HG03558 (cell line): ENCODE measurements around the gene TBX21.
"Not testable (repeated sequence)": the region's sequence is repeated elsewhere in the genome, so short reads cannot be mapped to it uniquely, and the experiment has no call there.

Source experiments
- ATAC-seq: cut with Tn5 transposase; IDR thresholded peaks from one replicate; pipeline ENCODE4 v1.9.1; 2021; ENCODE audit warnings: moderate number of reproducible peaks; ENCODE audit not compliant: unreplicated experiment; ENCODE audit errors: extremely low read depth

Gene TBX21

GRCh38 chr17:47727704-47728036 lies 5.4 kb upstream of the TBX21 start:
- no peak for ATAC-seq

GRCh38 chr17:47728214-47728877 lies 4.7 kb upstream of the TBX21 start:
- ATAC-seq: no peak

DNA sequence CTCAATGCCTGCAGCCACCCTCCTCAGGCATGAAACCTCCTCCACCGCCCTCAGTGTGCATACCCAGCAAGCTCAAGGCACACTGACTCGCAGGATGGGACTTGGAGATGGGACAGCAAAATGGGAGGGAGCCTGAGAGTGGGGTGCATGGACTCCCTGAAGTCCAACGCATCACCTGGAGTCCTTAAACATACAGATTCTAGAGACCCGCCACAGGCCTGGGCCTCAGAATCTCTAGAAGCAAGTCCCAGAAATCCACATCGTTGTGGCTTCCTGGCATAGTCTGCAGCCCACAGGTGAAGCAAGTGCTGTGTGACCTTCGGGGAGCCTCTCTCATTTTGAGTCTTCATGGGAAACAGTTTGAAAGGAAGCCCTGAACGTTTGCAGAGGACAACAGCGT lies 3.6 kb upstream of the TBX21 start:
- no peak for ATAC-seq

- ATAC-seq: no peak
Measured at GRCh38 chr17:47730681-47731080, 2.4 kb upstream of the TBX21 start.

- no peak for ATAC-seq
Measured at GRCh38 chr17:47731396-47731795, 1.6 kb upstream of the TBX21 start.

DNA sequence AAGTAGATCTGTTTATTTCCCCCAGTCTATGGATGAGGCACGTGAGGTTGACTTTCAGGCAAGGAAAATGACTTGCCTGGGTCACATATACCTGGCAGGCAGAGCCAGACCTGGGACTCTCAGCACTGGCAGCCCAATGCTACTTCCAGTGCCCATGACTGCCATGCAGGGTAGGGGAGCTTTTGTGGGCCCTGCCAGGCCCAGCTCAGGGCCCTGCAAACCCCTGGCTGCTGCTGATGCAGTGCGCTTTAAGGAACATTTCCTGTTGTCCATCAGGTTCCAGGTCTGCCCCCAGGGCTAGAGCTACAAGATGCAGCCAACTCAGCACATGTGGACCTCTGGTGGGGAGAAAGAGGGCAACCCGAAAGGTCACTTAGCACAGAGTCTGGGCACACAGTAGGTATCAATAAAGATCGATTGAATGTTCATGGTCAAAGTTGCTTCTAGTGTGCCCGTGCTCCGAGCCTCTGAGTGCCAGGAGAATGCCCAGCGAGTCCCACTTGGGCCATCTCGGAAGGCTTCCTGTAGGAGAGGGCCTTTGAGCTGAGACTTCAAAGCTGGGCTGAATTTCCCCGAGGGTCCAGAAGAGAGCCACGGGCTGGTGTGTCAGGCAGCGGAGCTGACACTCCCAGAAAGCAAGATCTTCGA lies 513 bp upstream of the TBX21 start:
- no peak for ATAC-seq

DNA sequence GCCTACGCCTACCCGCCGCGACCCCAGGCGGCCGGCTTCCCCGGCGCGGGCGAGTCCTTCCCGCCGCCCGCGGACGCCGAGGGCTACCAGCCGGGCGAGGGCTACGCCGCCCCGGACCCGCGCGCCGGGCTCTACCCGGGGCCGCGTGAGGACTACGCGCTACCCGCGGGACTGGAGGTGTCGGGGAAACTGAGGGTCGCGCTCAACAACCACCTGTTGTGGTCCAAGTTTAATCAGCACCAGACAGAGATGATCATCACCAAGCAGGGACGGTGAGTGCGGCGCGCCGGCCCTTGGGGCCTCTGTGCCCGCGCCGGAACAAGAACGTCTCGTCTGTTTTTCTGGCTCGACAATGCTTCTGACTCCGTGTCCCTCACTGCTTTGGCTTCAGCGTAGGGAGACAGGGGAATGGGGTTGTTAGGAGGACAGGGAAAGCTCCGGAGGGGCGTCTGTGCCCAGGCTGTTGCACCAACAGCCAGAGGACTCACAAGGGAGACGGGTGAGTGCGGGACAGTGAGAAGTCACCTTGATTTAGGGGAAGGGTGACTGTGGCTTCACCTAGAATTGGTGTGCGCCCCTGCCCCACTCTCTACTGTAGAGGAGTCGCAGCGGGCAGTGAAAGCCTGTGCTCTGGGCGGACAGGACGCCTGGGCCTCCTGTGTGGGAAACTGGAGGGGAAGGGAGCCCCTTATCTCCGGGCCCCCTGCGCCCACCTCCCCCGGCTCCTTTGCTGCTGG lies 806 bp downstream of the TBX21 start:
- no peak for ATAC-seq

- no peak for ATAC-seq
Measured at GRCh38 chr17:47735139-47735464, 2.1 kb downstream of the TBX21 start.

DNA sequence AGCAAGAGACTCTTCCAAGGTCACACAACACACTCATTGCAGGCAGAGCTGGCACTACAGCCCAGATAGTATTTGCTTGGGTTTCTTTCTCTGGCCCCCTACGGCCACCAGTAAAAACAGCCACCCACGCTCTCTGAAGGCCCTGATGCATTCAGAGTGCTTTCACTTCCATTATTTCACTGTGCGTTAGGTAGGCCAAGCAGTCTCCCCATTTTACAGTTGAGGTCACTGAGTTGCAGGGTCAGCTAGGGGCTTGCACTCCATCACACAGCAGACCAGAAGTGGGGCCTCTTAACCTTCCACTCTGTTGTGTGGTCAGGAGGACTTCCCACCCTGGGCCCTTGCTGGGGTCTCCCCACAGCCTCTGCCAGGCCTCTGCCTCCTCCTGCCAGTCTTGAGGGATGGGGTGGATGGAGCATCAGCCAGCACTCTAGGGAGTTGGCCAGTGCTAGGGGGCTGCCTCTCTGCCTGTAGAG lies 2.5 kb downstream of the TBX21 start:
- peak; percentile 39 for ATAC-seq

DNA sequence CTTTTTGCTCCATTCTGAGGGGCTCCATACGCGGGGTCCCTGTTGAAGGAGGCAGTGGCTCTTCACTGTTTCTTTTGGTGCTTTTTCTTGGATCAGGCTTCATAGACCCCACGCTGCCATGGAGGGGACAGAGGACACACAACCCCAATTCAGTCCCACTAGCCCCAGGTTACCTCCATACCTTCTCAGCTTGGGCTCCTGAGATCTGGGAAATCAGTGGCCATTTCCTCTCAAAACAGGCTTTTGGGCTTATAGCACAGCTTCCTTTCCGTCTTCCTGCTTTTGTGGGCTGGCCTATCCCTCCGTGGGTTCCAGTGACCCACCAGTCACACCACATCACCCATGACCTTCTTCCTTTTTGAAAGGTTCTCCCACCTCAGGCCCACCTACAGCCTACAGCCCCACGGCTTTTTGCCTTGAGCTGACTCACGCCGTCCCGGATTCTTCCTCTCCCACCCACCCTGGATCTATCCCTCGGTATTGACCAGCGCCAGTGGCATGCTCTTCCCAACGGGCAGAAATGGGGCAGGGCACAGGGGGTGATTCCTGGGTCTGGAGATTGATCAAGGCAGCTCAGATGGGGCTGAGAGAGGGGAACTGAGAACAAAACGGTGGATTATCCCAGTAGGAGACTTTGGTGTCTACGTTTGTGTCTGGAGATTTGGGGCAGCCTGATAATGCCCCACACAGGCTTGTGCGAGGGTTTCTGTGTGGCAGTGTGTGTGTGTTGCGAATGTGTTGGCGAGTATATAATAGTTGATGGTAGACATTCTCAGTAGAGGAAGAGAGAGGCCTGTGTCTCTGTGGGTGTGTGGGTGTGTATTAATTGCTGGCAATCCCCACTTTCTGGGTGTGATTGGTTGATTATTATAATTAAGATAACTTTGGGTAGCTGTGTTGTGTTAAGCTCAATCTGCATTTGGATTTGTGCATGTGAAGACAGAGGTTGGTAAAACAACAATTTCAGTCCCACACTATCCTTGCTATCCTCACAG lies 3.8 kb downstream of the TBX21 start:
- ATAC-seq: no peak

DNA sequence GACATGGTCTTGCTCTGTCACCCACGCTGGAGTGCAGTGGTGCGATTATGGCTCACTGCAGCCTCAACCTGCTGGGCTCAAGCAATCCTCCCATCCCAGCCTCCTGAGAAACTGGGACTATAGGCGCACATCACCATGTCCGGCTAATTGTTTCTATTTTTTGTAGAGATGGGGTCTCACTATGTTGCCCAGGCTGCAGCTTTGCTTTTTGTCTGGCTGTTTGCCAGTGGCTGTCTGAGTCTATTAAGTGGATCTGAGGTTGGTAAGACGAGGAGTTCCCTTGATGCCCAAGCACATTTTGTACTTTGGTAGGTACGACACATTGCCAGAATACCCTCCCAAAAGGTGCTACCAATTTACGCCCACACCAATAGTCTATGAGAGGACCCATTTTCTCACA lies 5.1 kb downstream of the TBX21 start:
- ATAC-seq: no peak

- ATAC-seq: no peak
Measured at GRCh38 chr17:47739150-47739549, 6.1 kb downstream of the TBX21 start.

- ATAC-seq: not testable (repeated sequence)
Measured at GRCh38 chr17:47739945-47740344, 6.9 kb downstream of the TBX21 start.

DNA sequence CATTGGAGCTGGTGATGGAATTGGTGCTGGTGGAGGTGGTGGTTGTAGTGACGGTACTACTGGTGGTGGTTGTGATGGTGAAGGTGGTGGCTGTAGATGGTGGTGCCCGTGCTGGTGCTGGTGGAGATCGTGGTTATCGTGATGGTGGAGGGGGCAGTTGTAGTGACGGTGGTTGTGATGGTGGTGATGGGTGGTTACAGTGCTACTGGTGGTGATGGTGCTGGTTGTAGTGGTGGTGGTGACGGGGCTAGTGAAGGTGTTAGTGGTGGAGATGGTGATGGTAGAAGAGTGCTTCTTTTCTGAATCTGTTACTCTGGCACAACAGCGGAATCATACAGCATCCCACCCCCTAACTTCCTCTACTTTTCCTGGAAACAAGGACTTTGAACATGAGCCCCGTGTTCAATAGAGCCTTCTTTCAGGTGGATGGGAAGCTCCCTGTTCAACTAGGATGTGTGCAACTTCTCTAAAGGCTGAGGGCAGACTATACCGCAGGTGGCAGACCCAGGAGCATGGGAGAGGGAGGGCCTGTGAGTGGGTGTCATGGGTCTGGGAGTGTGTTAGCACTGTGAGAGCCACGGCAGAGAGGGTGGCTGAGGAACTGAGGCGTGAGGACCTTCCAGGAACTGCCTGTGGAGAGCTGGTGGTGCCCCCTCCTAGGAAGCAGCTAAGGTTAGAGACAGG lies 8.2 kb downstream of the TBX21 start:
- no peak for ATAC-seq

DNA sequence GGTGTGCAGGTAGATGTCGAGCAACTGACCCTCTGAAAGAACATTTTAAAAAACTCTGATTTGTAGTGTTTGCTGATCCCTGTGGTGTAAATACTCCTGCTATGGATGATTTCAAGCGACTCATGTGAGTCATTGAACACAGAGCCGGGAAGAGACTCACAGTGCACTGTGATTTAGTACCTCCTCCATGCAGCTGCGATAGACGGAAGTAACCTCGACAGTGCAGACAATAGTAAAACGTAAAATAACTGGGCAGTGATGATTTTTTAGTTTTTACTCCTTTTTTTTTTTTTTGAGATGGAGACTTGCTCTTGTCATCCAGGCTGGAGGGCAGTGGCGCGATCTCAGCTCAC lies 8.7 kb downstream of the TBX21 start:
- no peak for ATAC-seq

DNA sequence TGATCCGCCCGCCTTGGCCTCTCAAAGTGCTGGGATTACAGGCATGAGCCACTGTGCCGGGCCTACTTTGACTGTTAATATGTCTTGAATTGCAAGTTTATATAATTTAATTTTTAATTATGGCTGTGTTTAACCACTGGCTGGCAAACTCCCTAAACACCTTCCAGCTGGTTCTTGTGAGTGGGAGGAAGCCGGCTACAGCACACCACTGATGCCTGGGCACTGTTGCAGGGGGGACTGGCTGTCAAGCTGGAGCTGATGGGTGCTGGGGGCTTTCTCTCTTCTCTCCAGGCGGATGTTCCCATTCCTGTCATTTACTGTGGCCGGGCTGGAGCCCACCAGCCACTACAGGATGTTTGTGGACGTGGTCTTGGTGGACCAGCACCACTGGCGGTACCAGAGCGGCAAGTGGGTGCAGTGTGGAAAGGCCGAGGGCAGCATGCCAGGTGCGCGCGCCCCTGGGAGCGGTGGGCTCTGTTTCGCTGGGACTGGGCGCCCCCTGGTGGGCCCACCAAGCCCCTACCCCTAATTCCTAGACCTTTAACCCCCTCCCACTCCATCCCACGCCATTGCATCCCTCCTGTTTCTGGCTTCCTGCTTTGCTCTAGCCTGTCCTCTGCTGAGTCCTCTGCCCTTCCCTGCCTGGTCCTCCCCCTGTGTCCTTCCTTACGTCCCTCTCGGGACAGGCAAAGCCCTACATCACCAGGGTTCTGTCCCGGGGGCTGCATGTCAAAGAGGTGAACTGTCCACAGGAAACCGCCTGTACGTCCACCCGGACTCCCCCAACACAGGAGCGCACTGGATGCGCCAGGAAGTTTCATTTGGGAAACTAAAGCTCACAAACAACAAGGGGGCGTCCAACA lies 9.5 kb downstream of the TBX21 start:
- ATAC-seq: no peak

DNA sequence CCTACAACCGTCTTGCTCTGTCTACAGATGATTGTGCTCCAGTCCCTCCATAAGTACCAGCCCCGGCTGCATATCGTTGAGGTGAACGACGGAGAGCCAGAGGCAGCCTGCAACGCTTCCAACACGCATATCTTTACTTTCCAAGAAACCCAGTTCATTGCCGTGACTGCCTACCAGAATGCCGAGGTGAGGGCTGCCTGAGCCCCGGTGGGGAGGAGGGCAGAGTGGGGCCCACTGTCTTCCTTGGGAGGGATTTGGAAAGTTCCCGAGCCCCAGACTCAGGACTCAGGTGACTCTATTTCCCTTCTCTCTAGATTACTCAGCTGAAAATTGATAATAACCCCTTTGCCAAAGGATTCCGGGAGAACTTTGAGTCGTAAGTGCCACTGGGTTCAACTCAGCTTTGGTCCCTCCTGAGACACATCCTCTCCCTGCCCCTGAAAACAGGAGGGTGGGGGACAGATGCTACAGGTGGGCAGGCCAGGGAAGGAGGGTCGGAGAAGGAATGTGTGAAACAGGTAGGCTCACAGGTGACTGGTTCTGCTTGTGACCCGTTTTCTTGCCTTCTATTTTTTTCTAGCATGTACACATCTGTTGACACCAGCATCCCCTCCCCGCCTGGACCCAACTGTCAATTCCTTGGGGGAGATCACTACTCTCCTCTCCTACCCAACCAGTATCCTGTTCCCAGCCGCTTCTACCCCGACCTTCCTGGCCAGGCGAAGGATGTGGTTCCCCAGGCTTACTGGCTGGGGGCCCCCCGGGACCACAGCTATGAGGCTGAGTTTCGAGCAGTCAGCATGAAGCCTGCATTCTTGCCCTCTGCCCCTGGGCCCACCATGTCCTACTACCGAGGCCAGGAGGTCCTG lies 11.4 kb downstream of the TBX21 start:
- ATAC-seq: no peak

DNA sequence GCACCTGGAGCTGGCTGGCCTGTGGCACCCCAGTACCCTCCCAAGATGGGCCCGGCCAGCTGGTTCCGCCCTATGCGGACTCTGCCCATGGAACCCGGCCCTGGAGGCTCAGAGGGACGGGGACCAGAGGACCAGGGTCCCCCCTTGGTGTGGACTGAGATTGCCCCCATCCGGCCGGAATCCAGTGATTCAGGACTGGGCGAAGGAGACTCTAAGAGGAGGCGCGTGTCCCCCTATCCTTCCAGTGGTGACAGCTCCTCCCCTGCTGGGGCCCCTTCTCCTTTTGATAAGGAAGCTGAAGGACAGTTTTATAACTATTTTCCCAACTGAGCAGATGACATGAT lies 12.0 kb downstream of the TBX21 start:
- ATAC-seq: no peak
